GM21619 (cell line): ENCODE measurements around the gene KAZN.

Experiments
- ATAC-seq: cut with Tn5 transposase; IDR thresholded peaks from one replicate; pipeline ENCODE4 v1.9.1; 2021; ENCODE audit not compliant: unreplicated experiment

The KAZN gene

GRCh38 chr1:14706631-14707030 lies 108.1 kb downstream of the KAZN start:
- no peak for ATAC-seq

DNA sequence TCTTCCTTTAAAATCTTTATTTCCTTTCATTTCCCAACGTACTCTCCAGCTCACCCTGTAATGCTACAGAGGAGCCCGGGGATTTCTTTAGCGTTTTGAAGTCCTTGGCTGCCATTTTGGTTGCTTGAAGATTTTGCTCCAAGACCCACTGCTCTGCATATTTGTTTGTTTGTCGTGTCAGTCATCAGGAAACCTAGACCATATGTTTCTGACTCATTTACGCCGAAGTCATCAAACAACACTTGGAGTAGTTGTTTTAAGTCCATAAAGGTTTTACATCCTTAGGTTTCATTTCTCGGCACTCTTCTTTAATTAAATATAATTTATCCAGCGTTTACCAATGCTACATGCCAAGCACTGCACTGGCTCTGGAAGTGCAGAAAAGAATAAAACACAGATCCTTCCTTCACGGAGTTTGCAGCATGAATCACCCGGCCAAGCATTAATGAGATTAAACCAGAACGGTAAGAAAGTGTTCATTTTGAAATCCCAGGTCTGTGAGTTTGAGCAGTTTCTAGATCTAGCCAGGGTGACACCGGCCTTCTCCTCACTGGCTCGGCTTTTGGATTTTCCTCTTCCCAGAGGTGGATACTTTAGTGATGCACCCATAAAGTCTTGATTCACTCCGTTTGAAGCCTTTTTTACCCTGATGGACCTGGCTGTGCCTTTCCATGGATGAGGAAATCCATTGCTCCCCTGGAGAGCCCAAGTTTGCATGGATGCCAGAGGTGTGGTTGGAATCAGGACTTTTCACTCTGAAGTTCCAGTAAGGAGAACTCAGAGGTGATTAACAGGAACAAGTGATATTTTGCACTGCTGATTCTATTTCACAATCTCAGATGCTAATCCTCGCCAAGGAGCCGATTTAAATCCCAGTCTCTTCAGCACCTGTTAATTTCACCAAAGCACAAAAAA lies 109.3 kb downstream of the KAZN start:
- no peak for ATAC-seq

- ATAC-seq: no peak
These were observed 111.8 kb downstream of the KAZN start for GRCh38 chr1:14710331-14710730.

GRCh38 chr1:14712136-14712535 lies 113.7 kb downstream of the KAZN start:
- no peak for ATAC-seq

DNA sequence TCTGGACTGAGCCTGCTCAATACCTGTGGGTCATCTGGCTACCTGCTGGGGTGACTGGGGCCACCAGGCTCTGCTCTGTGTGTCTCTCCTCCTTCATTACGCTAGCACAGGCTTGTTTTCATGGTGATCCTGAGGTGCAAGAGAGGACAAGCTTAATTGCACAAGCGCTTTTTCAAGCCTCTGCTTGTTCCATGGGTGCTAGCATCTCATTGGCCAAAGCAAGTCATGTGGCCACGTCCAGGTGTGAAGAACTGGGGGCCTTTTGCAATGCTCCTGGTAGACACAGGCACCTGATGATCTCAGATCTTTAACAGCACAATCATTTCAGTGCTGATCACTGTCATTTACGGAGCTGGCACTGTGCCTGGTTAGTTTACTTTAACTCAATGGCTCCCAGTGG lies 114.6 kb downstream of the KAZN start:
- ATAC-seq: no peak

GRCh38 chr1:14715266-14715665 lies 116.8 kb downstream of the KAZN start:
- no peak for ATAC-seq

DNA sequence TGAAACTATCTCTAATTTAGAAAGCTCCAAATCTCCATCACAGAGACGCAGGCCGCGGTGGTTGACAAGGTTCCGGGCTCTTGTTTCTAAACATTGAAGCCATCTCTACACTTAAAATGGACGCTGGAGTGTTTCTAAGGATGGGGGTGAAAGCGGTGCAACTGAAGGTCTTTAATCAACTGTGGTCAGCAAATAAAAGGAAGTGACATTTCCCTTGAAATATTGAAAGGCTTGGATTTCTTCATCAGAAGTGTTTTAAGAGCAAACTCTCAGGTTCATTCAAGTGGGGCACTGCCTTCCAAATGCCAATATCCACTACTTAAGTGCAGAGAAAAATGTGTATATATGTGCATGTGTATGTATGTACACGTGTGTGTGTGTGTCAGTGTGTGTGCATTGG lies 117.3 kb downstream of the KAZN start:
- no peak for ATAC-seq

DNA sequence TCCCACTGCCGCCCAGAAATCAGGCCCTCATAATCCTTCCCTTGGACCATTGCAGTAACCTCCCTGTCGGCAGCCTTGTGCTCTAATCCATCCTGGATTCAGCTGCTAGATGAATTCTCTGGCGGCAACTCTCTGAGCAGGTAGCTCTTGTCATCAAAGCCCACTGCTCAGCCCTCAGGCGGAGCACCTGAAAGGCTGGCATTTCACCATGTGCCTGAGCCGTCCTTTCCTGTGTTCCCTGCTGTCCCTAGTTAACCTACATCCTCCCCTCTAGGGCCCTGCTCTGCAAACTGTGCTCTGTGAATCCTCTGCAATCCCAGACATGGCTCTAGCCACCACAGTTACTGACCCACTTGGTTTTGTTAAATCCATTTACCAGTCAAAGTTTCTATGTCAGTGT lies 118.0 kb downstream of the KAZN start:
- no peak for ATAC-seq

- no peak for ATAC-seq
These were observed 120.0 kb downstream of the KAZN start for GRCh38 chr1:14718476-14718875.

DNA sequence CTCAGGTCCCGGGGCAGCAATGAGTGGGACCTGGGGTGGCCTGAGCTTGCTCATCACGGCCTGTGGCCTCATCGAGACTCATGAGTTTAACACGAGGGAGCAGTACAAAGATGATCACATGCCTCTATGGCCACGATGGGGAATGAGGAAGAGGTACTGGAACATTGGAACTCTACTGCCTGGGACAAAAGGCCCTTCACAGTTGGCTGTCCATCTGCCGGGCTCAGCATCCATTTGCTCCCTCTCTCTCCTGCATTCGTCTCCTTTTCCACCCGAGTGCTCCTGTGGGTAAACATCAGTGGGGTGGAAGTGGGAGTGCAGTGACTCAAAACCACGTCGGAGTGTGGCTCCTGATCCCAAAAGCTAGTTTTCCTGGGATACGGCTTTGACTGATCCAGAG lies 124.9 kb downstream of the KAZN start:
- ATAC-seq: no peak

DNA sequence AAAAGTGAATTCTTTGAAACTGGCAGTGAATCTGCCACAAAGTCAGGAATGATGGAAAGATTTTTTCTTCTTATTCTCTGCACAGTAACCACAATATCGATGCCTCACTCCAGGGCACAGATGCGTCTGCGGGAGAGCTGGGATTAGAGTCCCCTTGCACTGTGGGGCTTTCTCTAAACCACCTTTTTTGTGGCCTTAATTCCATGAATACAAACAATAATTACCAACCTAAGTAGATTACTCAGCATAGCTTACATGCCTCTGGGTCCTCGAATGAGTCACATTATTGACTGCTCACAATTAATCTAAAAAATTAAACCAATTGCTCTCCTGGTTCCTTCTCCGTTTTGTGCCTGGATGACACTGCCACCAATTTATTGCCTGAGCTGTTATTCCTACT lies 125.8 kb downstream of the KAZN start:
- no peak for ATAC-seq

- ATAC-seq: no peak
These were observed 126.2 kb downstream of the KAZN start for GRCh38 chr1:14724678-14725077.

DNA sequence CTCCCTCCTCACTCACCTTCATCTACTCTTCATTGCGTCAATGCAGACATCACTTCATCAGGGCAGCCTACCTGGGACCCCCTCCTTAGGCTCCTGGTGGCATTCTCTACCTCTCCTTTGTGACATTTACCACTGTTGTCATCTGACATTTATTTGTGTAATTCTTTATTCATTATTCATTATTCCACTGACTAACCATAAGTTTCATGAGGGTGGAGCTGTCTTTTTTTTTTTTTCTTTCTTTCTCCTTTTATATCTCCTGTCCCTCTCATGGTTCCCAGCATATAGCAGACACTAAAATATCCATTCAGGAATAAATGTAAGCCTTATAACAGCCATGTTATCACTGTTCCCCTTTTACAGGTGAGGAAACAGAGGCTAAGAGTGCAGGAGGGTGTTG lies 126.8 kb downstream of the KAZN start:
- ATAC-seq: no peak

DNA sequence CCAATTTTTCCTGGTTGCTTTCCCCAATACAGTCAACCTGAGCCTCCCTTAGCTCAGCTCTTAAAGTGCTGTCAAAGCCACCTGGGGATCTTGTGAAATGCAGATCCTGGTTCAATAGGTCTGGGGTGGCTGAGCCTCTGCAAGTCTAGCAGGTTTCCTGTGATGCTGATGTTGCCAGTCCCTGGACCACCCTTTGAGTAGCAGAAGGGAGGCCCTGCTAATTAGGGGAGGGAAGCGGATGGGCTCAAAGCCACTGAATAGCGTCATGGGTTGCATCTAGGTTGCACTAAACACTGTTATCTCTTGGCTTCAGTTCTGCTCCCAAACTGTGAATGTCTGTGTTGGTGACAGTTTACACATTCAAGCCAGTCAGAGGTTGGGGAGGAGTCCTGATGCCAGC lies 127.2 kb downstream of the KAZN start:
- ATAC-seq: no peak

DNA sequence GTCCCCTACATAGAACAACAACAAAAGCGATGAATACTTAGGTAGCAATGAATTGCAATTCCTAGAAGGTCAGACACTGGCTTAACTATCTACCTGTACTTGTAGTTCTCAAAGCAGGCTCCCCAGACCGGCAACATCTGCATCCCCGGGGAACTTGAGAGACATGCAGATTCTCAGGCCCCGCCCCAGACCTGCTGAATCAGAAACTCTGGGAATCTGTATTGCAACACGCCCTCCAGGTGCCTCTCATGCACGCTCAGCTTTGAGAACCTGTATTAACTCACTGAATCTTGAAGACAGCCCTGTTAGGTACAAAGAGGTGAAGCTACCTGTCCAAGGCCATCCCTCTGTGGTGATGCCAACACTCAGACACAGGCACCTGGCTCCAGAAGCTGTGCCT lies 128.1 kb downstream of the KAZN start:
- no peak for ATAC-seq

DNA sequence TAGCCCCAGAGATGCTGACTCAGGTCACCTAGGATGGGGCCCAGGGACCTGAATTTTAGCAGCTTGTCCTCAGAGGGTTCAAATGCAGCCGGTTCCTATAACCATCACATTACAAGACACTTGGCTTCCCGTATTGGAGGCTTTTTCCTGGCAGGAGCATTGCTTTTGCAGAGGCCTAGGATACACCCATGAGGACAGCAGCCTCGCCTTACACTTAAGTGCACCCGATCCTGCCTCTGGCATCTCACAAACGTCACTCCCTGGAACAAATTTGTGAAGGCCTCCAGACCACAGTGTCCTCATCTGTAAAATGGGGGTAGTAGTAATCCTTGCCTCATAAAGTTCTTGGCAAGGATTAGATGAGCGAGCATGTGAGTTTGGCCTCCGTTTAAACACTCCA lies 130.0 kb downstream of the KAZN start:
- no peak for ATAC-seq

DNA sequence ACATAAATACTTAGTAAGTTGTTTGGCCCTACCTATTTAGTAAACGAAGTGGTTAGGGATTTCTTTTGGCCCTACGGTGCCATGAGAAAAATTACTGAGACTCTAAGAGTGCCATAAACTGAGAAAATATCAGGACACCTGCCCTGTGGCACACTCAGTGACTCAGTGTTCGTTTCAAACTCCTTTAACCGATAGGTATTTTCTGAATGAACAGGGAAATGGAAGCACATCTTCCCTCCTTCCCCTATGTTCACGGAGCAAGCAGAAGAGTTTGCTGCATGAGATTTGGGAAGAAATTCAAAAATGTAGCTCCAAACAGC lies 134.2 kb downstream of the KAZN start:
- ATAC-seq: no peak

- ATAC-seq: no peak
These were observed 134.7 kb downstream of the KAZN start for GRCh38 chr1:14733048-14733778.

DNA sequence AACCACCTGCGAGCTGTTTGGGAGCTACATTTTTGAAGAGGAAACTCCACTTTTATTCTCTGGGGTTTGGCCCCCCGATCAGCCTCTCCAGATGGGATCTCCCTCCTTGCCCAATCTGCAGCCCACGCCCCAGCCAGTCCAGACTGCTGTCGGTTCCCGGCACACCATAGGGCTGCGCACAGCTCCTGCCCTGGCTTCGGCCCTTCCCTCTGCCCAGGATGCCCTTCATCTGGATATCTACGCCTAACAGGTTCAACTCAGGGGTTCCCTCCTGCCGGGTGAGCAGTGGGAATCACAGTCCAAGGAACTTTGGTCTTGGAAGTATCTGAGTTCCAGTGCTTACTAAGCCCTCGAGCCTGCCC lies 135.3 kb downstream of the KAZN start:
- no peak for ATAC-seq

GRCh38 chr1:14735841-14736240 lies 137.4 kb downstream of the KAZN start:
- ATAC-seq: no peak

DNA sequence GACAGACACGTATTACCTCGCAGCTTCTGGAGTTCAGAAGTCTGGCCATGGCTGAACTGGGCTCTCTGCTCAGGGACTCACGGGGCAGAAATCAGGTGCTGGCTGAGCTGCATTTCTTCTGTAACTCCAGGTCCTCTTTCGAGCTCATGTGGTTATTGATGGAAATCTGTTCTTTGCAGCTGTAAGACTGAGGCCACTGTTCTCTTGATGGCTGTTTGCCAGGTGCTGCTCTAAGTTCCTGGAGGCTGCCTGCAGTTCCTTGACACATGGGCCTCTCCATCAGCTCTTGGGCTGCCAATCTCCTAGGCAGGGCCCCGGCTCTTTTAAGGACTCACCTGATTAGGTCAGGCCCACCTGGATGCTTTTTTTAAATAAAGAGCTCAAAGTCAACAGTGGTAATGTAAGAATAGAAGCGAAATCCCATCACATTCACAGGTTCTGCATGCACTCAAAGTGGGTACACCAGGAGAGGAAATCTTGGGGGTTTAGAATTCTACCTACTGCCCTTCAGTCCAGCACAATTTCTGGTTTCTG lies 139.1 kb downstream of the KAZN start:
- no peak for ATAC-seq

GRCh38 chr1:14738235-14738634 lies 139.8 kb downstream of the KAZN start:
- ATAC-seq: no peak
